Measurements from ENCODE around the gene CACNB3.
A peak's percentile ranks its signal among the peaks of the same experiment; 100 is the strongest.

CACNB3 gene

DNA sequence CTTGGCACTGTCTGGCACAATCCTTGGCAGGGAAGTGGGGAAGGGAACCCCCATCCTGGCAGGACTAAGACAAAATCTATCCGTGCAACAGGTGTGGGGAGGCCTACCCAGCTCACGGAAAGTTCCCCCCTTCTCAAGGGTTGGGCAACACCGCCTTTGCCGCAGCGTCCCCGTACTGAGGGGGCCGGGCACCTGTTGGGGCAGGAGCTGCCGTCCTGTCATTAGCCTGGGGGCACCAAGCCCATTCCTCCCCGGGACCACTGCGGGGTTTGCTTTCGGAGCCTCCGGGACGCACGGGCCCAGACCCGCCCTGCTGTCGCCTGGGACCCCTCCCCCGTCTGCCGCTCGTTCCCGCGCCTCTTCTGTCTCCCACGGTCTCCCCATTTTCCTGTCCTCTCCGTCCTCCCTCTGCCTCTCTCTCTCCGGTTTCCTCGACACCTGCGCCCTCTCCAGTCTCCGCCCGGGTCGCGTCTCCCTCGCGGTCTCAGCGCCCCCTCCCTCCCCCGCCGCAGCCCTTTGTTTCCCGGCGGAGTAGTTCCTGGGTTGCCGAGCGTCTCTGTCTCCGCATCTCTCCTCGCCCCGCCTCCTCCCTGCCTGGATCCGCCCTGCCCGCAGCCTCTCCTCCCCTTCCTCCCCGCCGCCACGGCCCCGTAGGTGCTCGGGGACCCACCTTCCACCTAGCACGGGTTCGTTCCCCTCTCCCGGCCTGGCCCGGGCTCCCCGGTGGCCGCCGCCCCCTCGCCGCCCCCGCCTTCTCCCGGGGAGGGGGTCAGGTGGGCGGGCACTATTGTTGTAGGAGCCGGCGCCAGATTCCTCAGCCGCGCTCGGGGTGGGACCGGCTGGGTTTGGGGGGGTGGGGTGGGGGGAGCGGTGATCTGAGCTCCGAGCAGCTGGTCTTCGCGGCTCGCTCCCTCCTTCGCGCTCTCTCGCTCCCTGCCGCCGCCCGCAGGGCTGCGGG lies at the start of gene CACNB3:
Gene CACNB3 (plus strand): TSS at position 624 of the 958 bp plus-strand sequence. CDS start 434 bp downstream, outside the sequence.
- no peak for DNase-seq (ENCODE audit: low spot score)

DNA sequence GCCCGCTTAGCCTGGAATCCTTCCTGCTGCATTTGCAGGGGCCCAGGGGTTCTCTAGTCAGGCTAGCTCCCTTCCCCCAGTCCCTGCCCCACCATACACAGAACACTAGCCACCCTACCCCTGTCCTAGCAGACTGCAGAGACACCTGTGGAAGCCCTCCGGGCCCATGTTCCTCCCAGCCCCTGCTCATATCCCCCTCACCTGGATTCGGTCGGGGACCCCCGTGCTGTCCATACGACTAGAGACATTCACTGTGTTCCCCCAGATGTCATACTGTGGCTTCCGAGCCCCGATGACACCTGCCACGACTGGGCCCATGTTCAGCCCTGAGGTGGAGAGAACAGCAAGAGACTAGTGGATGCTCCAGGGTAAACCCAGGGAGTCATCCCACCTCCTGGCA lies 49.6 kb upstream of the CACNB3 start:
- DNase-seq (ENCODE audit: low spot score): no peak

GRCh38 chr12:48770756-48771155 lies 47.5 kb upstream of the CACNB3 start:
- no peak for DNase-seq (ENCODE audit: low spot score)

DNA sequence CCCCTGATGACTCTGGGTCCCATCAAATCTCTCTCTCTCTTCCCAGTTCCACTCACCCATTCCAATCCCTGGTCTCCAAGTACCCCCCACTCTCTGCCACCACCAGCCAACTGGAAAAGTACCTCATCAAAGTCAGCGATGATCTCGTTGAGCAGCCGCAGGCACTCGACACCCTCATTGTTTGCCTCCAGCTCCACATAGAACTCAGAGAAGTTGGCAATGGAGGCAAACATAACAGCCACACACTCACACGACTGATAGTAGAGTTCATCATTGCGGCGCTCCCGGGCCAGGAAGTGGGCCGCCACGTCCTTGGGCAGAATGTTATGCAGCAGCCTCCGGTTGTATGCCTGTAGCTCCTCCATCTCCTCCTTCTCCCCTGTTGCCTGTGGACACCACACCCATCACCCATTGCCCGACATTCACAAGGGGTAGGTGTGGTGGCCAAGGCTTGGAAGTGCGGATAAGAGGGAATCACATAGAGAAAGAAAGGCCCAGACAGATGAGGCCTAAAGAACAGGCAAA lies 46.6 kb upstream of the CACNB3 start:
- no peak for DNase-seq (ENCODE audit: low spot score)

GRCh38 chr12:48773686-48774085 lies 44.6 kb upstream of the CACNB3 start:
- no peak for DNase-seq (ENCODE audit: low spot score)

DNA sequence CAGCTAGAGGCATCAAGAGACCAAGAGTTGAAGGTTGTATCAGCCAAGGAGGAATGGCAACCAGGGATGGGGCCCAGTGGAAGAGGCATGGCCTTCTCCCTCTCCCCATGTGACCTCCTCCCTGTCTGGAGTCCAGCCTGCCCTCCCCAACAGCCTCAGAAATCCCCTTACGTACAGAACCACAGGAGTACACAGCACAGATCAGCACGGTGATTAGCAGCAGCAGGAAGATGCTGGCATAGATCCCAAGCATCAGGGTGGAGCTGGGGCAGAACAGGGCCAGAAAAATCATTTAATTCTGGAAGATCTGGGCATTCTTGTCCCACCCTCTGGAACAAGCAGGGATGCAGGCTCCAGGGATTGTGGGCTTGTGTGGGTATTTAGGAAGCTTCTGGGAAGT lies 43.8 kb upstream of the CACNB3 start:
- no peak for DNase-seq (ENCODE audit: low spot score)

DNA sequence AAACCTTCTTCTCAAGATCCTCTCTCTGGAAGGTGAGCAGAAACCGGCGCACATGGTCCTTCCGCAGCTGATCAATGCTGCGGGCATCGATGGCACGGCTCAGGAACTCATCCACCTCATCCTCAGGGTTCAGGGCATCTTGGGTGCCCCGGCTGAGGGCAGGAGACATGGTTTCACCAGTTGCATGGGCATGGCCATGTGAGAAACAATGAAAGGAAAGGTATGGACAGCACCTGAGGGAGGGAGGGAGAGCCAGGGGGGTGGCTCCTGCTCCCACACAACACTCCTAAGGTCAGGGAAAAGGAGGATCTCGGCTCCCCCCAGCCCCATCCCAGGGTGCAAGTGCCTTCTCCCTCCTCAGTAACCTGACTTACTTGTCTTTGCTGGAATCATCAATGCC lies 43.0 kb upstream of the CACNB3 start:
- DNase-seq (ENCODE audit: low spot score): no peak

GRCh38 chr12:48775991-48776649 lies 42.2 kb upstream of the CACNB3 start:
- no peak for DNase-seq (ENCODE audit: low spot score)

GRCh38 chr12:48776956-48777355 lies 41.3 kb upstream of the CACNB3 start:
- no peak for DNase-seq (ENCODE audit: low spot score)

GRCh38 chr12:48777501-48778400 lies 40.5 kb upstream of the CACNB3 start:
- DNase-seq (ENCODE audit: low spot score): peak; percentile 20

DNA sequence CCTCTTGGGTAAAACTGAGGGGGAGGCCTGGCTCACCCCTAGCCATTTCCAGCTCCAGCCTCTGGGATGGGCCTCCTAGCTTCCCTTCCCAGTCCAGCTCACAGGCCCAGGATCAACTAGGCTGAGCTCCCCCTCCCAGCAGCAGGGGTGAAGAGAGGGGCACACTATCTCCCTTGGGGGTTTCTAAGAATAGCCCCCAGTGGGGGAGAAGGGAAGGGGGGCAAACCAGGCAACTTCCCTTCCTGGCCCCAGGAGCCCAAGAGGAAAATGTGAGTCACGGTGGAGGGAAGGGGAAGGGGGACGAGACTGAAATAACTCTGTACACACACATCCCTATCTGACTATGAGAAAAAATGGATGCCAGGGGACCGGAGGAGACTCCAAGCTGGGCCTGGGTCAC lies 38.4 kb upstream of the CACNB3 start:
- no peak for DNase-seq (ENCODE audit: low spot score)

GRCh38 chr12:48780381-48781025 lies 37.8 kb upstream of the CACNB3 start:
- DNase-seq (ENCODE audit: low spot score): no peak

DNA sequence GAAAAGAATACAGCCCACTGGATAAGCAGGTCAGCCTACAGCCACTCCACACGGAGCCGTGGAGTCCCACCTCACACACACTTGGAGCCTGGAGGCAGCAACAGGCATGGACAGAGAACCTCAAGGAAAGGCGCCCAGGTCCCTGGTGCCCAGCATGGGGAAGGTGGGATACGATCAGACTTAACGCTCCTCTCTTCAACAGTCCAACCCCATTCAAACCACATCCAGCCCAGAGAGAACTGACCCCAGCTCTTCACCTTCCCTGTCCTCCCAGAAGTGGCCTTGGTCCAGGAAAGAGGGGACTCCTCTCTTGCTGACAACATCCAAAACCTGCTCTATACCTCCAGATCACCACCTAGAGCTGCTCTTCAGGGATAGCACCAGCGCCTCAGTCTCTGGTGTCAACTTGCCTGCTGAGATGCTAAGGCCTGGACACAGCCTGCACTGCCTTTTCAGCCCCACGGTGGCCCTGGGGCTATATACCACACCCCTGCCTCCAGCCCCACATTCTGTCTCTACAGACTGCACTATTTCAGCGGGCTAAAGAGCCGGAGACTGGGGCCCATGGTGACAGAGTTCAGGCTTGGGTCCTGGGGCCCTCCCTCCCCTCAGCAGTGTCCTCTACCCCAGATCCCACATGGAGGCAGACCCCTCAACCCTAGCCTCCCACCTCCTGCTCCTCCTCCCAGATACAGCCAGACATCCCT lies 36.4 kb upstream of the CACNB3 start:
- no peak for DNase-seq (ENCODE audit: low spot score)

DNA sequence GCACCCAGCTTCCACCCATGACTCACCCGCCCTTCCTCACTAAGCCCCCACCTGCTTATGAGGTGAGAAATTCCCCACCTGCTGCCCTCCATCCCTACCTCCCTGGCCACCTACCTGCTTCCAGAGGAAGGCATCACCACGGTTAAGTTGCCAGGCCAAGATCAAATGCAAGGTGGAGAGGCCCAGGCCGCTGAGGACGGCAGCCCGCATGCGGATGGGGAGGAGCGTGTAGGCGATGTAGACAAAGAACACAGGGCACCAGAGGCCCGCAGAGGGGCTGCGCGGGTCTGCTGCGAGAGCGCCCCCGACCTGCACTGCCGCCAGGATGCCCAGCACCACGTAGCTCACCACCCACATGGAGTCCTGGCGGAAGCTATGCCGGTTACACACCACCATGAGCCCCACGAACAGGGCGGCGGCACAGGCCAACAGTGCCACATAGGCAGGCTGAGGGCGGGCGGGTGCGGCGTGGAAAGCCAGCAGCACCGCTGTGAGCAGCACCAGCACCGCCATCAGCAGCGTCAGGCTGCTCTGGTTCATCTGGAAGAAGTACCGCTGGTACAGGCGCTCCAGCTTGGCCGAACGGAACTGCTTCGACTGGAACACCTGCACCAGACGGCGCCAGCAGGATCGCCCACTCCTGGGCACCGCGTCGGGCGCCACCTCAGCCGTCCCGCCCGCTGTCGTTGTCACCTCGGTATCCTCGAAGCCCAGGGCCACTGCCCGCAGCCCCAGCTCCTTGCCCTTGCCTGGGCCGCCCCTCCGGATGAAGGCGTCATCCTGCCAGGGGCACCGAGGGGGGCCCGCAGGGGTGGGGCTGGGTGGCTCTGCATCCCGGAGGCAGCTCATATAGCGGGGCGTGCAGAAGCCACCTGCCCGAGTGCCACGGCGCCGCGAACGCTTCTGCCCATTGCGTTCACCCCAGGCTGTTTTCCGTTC lies 35.6 kb upstream of the CACNB3 start:
- no peak for DNase-seq (ENCODE audit: low spot score)

DNA sequence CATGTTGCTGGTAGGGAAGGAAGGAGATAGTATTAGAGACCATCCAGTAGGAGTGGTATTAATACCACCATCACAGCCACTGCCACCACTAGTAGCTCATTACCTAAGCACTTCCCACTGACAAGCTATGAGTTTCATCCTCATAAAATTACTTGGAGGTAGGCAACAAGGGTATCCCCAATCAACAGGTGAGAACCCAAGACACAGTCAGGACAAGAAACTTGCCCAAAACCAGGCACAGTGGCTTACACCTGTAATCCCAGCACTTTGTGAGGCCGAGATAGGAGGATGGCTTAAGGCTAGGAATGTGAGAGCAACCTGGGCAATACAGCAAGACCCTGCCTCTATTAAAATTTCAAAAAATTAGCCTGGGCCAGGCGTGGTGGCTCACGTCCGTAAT lies 34.9 kb upstream of the CACNB3 start:
- no peak for DNase-seq (ENCODE audit: low spot score)

DNA sequence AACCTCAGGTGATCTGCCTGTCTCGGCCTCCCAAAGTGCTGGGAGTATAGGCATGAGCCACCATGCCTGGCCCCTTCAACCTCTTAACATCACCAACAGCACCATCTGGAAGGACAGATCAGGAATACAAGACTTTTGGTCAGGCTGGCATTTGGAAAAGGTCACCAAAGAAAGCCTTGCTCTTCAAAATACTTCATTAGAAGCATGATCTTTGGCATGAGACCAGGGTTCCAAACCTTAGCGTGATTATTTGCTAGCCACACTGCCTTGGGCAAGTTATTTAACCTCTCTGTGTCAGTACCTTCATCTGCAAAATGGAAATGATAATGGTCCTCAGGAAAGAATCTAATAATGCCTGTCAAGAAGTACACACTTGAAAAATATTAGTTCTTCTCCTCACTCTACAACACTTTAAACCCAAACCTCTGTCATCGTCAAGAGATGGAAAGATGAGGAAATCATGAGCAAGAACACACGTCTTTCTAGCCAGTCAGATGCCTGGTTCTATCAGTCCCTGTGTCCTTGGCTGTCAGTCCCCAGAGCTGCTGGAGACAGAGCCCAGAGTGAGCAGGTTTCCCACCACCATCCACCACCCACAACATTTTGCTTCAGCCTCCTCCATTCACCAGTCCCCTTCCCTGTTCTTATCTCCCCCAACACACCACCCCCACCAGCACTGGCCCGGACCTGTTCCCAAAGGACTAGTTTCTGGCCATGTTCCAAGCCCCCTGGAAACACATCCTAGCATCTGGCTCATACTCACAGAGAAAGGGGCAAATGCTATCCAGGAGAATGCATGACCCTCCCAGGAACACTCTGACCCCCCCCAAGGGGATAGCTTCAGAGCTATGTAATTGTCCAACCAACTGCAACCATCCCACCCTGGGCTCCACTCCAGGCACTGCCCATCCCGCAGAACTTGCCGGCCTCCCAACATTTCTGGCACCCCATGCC lies 31.4 kb upstream of the CACNB3 start:
- DNase-seq (ENCODE audit: low spot score): no peak

GRCh38 chr12:48787791-48788523 lies 30.3 kb upstream of the CACNB3 start:
- DNase-seq (ENCODE audit: low spot score): no peak

- DNase-seq (ENCODE audit: low spot score): no peak
These were observed 29.8 kb upstream of the CACNB3 start for GRCh38 chr12:48788524-48788853.
